ENCODE data around the gene TBRG4.

DNA sequence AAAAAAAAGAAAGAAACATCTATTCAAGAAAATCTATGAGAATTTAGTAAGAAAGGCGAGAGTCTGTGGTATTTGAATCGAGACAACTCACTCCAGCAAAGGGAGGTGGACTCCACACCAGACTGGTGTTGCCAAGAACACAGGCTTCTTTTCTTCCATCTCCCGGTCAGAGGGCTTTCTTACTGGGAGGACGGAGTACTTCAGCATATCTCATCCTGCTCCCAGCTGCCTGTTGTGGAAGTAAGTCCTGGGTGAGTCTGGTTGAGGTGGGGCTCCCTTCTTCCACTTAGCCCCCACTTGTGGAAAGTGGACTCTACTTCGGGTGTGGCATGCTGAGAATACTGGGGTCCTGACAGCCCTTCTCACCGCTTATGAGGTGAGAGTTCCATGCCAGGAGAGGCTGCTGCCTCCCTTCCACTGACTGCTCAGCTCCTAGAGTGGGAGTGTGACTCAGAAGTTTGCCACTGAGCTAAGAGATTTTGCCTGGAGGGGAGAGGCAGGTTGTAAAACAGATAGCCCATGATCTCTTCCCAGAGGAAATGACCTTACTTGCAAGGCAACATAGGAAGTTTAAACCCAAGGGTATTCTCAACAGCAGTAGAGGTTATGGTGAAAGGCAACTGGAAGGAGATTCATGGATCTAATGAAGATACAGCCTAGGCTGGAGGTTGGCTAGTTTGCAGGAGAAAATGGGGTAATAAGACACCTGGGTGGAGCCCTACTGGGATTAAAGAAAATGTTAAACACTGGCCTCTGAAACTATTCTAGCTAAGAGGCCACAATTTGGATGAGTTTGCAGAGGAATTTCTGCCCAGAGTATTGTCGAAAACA, 19.2 kb downstream of the TBRG4 start:
- TF ChIP-seq CTCF (IDR thresholded peaks at IDR 0.05), result no peak
- TF ChIP-seq POLR2A (IDR thresholded peaks at IDR 0.05), result no peak
